Measurements from ENCODE around the gene MAPRE3.
"Not testable (repeated sequence)": the region's sequence is repeated elsewhere in the genome, so short reads cannot be mapped to it uniquely, and the experiment has no call there.

Gene MAPRE3

GRCh38 chr2:26970244-26970927 is at the start of gene MAPRE3:
Gene MAPRE3 (plus strand): TSS chr2:26970637. CDS start chr2:27022219, 51,582 bp downstream.
- peak; percentile 59 for DNase-seq

GRCh38 chr2:26921323-26921722 is 49.1 kb upstream of the MAPRE3 start:
- no peak for DNase-seq

DNA sequence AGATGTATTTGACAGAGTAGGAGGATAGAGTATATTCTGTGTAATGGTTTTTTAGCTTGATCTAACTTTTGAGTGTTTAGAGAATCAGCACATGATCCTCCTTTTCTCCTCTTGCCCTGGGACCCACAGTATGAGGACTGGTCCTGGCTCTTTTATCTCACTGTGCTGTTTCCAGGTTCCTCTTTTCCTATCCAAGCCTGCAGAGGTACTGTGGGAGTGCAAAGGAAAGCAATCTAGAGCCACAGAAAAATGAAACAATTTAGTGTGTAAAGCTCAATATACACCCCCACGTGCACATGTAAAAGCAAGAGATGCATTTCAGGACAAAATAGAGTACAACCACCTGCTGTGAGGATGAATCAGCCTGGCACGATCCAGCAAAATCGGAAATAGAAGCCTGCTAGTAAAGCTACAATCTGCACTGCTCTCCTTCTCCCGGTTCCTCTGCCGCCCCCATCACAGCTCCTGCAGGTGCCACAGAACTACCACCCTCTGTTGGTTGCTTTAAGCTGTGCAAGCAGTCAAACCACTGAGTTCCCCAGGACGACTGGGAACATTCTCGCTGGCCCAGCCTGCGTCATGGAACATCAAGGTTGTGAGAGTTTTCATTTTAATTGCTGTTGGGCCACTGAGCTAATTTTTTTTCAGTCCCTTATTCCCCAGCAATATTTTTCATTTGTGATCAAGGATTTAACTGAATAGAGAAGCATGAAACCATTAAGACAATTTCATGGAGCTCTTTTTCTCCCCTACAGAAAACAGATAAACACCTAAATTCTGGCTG is 47.8 kb upstream of the MAPRE3 start:
- peak; percentile 9 for DNase-seq

DNA sequence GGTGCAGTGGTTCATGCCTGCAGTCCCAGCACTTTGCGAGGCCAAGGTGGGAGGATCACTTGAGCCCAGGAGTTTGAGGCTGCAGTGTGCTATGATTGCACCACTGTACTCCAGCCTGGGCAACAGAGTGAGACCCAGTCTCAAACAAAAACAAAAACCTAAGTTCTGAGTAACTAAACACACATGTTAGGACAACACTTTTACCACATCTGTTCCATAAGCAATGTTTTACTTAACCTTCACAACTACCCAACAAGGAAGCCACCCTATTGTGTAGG is 47.3 kb upstream of the MAPRE3 start:
- not testable (repeated sequence) for DNase-seq

- DNase-seq, result no peak
These were observed 45.7 kb upstream of the MAPRE3 start for GRCh38 chr2:26924731-26925099.

DNA sequence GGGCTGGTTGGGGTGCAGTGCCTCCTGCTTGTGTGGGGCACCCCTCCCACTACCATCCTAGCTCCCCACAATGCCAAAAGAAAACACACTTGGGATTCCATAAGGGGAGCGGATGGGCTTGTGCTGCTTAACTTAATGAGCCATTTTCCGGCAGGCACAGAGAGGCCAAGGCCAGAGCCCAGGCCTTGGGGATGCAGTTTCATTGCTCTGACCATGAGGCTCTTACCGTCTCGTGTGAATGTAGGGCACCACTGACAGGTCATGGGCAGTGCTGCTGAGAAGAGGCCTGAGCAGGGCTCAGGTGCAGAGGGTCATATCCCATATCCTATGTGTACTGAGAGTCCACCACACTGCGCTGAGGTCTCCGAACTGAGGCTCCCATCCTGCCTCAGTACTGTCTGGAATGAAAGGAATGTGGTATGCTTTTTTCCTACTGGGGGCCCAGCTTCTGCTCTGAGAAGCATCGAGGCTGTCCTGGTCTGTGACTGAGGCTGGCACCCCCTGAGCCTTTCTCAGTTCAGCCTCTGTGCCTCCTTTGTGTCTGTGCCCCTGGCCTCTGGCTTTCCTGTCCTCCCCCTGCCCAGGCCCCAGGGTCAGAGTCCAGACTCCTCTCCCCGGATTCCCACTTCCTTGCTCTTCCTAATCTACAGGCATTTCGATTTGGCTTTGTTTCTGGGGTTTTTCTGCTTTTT is 45.2 kb upstream of the MAPRE3 start:
- DNase-seq, result peak; percentile 30

- DNase-seq, result no peak
These were observed 43.2 kb upstream of the MAPRE3 start for GRCh38 chr2:26927221-26927620.

DNA sequence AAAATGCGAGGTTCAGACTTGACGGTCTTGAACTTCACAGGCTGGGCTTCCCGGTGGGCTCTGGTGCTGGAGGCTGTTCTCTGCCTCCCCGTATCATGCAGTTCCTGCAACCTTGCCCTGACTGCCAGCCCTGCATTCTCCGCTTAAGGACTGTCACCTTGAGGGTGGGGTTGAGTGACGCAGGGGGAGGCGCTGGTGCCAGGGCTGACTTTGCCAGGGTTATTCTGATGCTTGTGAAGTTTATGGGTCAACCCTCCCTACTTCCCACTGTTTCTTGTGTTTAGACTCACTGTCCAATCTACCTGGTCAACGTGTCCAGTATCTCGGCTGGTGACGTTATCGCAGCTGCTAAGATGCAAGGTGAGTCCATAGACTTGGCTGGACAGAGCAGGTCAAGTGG is 37.5 kb upstream of the MAPRE3 start:
- no peak for DNase-seq

DNA sequence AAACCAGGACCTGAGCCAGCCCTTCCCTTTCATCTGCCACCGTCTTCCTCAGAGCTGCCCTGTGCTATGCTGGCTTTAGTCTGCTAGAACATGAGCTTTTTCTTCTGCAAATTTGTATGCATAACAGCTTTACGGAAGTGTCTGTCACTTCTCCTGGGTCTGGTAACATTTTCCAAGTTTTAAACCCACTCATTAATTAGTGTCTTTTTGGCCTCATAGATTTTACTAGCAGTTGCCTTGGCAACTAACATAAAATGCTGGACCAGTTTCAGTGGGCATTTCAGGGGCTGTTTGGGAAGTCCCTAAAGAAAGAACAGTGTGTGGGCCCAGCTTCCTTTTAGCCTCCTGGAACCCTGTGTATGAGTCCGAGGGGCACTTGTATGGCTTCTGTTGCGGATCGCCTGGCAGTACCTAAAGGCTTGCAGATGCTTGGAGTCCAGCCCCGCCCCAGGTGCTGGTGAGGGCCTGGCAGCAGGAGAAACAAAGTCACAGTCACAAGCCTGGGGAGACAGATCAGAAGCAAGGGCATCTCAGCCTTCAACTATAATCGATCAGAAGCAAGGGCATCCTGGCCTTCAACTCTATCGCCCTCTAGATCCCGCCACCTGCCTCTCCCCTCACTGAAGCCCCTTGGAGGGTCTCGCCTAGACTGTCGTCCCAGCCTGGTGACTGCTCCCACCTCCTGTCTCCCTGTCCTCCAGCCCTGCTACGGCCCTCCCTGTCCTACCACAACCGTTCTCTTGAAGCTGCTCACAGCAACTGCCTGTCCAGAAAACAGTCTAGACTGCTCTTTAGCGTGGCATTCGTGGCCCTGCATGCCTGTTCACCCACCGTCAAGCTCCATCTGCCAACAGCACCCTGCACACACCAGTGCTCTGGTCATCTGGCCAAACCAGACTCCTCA is 36.8 kb upstream of the MAPRE3 start:
- DNase-seq, result no peak

DNA sequence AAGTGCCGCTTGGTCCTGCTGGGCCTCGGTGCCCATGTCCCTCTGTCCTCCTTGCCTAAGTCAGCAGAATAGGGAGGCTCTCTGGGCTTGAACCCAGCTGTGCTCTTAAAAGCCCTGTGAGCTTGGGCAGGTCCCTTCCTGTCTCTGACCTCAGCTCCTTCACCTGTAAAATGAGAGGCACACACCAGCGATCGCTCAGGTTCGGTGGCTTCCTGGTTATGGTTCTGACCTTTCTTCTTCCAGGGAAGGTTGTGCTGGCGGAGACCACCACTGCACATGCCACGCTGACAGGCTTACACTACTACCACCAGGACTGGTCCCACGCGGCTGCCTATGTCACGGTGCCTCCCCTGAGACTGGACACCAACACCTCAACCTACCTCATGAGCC is 36.1 kb upstream of the MAPRE3 start:
- DNase-seq, result no peak

DNA sequence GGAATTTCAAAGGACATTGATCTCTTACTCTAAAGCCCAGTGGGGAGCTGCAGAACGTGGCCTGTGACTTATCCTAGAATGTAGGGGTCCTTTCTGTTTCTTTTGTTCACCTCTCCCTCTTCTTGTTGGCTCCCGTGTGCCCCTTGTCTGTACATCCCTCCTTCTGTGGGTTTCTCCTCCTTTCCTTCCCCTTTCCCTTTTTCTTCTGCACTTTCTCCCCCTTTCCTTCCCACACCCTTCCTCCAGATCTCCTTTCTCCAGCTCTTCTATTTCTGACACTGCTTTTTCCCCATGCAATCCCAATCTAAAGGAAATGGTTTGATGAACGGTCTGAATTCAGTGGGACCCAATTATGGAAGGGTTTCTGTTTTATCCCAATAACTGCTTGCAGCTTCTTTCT is 35.5 kb upstream of the MAPRE3 start:
- no peak for DNase-seq

DNA sequence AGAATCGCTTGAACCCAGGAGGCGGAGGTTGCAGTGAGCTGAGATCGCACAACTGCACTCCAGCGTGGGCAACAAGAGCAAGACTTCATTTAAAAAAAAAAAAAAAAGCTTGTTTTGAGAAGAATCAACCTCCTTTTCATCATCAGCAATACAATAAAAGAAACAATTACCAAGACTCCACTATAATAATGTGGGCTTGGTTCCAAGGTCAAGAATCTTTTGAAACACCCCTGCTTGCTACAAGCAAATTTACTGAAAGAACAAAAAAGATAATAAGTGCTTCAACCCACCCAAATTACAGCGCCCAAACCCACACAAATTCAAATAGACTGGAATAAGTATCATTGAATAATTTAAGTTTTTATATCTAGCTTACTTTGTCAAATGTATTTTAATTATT is 33.6 kb upstream of the MAPRE3 start:
- DNase-seq, result no peak

DNA sequence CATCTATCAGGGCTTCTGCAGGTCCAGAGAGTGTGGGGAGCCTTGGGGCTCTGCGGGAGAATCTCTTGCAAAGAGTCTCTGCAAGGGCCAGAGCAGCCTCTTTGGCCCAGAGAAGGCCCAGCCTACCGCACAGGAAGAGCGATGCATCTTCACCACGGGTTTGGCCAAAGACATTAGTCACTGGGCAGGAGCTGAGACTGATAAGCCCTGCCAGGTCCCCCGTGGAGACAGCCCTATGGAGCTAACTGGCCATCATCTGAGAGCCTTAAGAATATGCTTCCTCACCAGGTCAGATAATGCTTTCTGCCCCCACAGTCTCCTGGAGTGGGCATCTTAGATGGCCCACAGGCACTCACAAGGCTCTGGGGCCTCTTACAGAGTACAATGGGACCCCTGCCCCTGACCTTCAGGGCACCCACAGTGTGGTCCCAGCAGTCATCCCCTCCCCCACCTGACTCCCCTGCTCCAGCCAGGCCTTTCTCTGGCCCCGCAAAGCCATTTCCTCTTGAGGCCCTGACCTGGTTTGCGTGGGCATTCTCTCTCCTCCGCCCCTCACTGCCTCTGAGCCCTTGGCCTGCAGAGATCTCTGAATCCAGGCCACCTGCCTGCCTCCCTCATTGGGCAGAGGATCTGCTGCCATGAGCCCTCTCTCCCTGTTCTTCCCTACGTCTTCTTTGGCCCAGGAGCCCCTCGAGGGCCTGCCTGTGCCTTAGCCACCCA is 31.9 kb upstream of the MAPRE3 start:
- no peak for DNase-seq

GRCh38 chr2:26940001-26940400 is 30.4 kb upstream of the MAPRE3 start:
- no peak for DNase-seq

- DNase-seq, result no peak
These were observed 29.0 kb upstream of the MAPRE3 start for GRCh38 chr2:26941486-26941885.

DNA sequence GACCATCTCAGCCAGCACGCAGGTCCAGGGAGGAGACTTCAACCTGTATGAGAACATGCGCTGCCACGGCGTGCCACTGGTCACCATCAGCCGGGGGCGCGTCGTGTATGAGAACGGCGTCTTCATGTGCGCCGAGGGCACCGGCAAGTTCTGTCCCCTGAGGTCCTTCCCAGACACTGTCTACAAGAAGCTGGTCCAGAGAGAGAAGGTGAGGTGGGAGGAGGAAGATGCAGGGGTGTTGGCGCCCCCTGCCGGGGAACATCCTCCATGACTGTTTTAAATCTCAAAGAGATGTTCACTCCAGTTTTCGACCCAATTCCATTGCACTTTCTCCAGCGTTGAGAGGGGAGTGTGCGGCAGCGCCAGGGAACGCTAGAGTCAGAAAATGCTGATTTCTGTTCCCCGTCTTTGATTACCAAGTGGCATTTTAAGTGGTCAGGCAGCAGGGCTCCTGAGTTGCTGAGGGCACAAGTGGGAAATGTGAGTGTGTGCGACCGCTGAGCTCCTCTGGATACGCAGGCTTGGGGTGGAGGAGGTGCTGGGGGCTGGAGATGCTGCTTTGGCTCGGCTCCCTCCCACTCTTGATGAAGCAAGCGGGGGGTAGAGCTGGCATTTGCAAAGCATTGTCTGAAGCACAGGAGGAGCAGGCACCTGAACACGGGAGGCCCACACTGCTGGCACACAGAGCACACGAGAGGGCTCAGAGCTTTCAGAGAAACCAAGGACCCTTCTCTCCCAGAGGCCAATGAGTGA is 27.7 kb upstream of the MAPRE3 start:
- peak; percentile 45 for DNase-seq

DNA sequence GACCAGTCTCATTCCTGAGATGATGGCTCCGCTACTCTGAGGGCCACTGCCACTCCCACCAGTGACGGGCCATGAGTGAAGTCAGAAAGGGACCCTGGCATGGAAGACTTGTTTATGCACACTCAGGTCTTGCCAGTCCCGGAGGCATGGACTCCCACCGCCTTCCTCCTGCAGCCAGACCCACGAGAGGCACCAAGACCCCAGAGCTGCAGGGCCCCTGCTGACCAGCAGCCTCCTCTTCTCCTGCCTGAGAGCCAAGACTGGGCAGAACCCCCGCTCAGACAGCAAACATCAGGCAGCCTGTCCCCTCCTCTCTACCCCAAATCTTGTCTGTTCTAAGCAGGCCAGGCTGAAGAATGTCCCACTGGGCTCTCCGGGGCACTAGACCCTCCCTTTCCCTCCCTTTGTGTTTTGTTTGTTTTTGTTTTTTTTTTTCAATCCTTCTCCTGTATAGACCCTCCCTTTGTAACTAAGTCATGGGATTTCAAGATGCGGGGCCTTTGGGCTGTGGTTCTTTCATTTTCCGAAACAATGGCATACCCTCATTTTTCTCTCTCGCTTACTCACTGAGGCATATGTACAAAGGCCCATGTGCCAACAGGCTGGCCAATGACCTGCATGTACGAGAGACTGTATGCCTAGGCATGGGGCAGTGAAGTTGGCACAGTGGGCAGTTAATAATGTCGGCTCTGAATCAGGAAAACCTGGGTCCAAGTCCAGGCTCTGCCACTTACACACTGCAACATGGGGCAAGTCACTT is 24.3 kb upstream of the MAPRE3 start:
- DNase-seq, result no peak

DNA sequence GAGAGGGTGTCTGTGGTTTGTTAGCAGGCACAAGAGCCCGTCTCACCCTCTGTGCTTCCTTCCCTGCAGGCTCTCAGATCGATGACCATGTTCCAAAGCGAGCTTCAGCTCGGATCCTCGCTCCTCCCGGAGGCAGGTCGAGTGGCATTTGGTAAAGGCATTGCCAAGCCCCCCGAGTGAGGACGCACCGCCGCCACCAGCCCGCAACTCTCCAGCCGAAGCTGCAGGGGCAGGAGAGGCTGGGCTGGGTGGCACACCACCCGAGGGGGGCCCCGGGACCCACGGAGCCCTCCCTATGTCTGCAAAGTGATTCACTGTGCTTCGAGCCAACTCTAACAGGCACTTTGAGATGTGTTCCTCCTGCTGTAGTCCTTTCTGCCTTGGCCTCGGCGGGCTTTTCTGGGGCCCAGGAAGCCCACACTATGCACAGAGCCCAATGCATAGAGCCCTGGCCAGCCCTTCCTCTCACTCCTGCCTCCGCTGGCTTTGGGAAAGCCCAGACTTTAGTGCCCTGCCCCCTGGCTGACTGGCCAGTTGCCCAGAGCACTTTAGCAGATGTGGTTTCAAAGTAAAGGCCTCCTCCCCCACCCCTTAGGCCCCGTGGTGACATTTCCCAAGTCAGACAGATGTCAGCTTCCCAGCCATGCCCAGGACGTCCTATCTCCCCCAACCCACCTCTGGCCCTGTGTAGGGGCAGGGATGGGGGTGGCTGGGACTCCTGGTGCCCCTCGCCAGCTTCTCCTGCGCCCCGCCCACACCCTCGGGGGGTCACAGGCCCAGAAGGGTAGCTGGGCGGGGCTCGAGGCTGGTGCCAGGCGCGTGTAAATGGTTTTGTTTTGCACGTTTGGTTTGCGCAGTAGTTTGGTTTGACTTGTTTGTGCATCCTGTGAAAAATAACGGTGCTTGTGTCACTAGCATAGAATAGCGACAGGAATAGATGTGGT is 23.3 kb upstream of the MAPRE3 start:
- peak; percentile 29 for DNase-seq

DNA sequence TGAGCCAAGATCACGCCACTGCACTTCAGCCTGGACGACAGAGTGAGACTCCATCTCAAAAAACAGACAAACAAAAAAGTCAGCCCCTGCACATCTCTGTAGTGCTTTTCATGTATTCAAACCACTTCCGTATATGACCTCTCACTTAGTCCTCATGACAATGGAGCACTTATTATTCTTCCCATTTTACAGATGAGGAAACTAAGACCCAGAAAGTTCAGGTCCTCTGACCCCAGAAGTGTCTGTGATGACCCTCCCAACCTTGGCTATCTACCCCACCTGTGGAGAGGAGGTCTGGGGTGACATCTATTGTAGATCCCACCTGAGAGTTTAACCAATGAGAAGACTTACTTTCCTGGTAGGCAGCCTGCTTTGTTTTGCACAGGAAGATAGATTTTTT is 21.6 kb upstream of the MAPRE3 start:
- no peak for DNase-seq

DNA sequence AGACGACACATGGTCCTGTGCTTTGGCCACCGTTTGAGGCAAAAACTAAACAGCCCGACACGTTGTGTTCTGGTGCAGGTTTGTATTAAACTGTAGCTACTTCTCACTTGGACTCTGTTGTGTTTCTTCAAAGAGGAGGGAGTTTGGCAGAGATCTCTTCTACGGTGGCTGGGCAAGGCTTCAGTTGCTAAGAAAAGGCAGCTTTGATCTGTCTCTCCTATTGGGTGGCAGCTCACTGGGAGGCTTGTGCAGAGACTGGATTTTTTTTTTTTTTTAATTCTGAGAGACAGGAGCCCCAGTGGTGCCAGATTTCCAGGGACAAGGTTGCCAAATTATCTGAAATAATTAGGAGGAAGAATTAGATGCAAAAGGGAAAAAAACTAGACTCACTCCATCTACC is 20.2 kb upstream of the MAPRE3 start:
- no peak for DNase-seq

All from fibroblast of skin of right biceps (primary cell).